Retinal pigment epithelial cell (primary cell): ENCODE measurements around the gene CCDC33.

ENCODE experiments used
- DNase-seq: peaks from one replicate; pipeline ENCODE4 v3.0.0-alpha.2; 2010; ENCODE audit warnings: low read depth
- H3K4me3 ChIP-seq: 2 replicates; pipeline ENCODE4 v1.5.1; 2011; ENCODE audit warnings: mild to moderate bottlenecking, low read length, control low read depth, moderate library complexity
- TF ChIP-seq, protein P1 (sequence below): conservative IDR thresholded peaks from 2 replicates; pipeline ENCODE4 v1.5.1; 2011; ENCODE audit warnings: low read depth, low read length, control low read depth, inconsistent platforms

The CCDC33 gene

GRCh38 chr15:74281147-74282133, 45.3 kb downstream of the CCDC33 start:
- no peak for DNase-seq
- TF ChIP-seq, protein P1, sequence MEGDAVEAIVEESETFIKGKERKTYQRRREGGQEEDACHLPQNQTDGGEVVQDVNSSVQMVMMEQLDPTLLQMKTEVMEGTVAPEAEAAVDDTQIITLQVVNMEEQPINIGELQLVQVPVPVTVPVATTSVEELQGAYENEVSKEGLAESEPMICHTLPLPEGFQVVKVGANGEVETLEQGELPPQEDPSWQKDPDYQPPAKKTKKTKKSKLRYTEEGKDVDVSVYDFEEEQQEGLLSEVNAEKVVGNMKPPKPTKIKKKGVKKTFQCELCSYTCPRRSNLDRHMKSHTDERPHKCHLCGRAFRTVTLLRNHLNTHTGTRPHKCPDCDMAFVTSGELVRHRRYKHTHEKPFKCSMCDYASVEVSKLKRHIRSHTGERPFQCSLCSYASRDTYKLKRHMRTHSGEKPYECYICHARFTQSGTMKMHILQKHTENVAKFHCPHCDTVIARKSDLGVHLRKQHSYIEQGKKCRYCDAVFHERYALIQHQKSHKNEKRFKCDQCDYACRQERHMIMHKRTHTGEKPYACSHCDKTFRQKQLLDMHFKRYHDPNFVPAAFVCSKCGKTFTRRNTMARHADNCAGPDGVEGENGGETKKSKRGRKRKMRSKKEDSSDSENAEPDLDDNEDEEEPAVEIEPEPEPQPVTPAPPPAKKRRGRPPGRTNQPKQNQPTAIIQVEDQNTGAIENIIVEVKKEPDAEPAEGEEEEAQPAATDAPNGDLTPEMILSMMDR: no peak
- H3K4me3 ChIP-seq: no peak overlapping the region

- TF ChIP-seq, protein P1: no peak
- no peak overlapping the region for H3K4me3 ChIP-seq
- peak; percentile 87 for DNase-seq
These were observed 47.2 kb downstream of the CCDC33 start for GRCh38 chr15:74283368-74283767.

GRCh38 chr15:74289671-74290070, 53.5 kb downstream of the CCDC33 start:
- no peak for DNase-seq
- no peak overlapping the region for H3K4me3 ChIP-seq
- TF ChIP-seq, protein P1: no peak

- TF ChIP-seq, protein P1: no peak
- no peak for DNase-seq
- H3K4me3 ChIP-seq: no peak overlapping the region
These were observed 54.5 kb downstream of the CCDC33 start for GRCh38 chr15:74290645-74291044.

GRCh38 chr15:74291101-74292071, 55.3 kb downstream of the CCDC33 start:
- peak; percentile 49 for DNase-seq
- TF ChIP-seq, protein P1: no peak
- no peak overlapping the region for H3K4me3 ChIP-seq

GRCh38 chr15:74293021-74293810, 57.1 kb downstream of the CCDC33 start:
- H3K4me3 ChIP-seq: no peak overlapping the region
- no peak for DNase-seq
- TF ChIP-seq, protein P1: no peak
